Fibroblast of lung (primary cell): ENCODE data around the gene FAM131A. TPM values are rescaled to one million over a fixed set of nuclear protein-coding genes. Genes with fewer than 3 reads are reported as not detected.

ENCODE experiments used
- DNase-seq, 2 donors: peaks; one replicate each; pipeline versions ENCODE4 v3.0.0 to v3.0.0-alpha.2; 2010; ENCODE audit warnings: low read depth in 2 of 2
- H2AFZ ChIP-seq: 2 replicates; pipeline ENCODE4 v1.5.1; 2012; ENCODE audit warnings: low read length, control low read depth, inconsistent platforms
- H3K27ac ChIP-seq: 2 replicates; pipeline ENCODE4 v1.5.1; 2011; ENCODE audit warnings: low read length, control low read depth; ENCODE audit not compliant: insufficient read depth
- H3K27me3 ChIP-seq: 2 replicates; pipeline ENCODE4 v1.5.1; 2011; ENCODE audit warnings: mild to moderate bottlenecking, low read length; ENCODE audit not compliant: control insufficient read depth, insufficient read depth
- H3K36me3 ChIP-seq: 2 replicates; pipeline ENCODE4 v1.5.1; 2011; ENCODE audit warnings: low read length; ENCODE audit not compliant: control insufficient read depth, insufficient read depth
- H3K4me1 ChIP-seq: 2 replicates; pipeline ENCODE4 v1.5.1; 2011; ENCODE audit warnings: low read length; ENCODE audit not compliant: control insufficient read depth, insufficient read depth; ENCODE audit errors: extremely low read depth
- H3K4me2 ChIP-seq: 2 replicates; pipeline ENCODE4 v1.5.1; 2011; ENCODE audit warnings: low read length, control low read depth; ENCODE audit not compliant: insufficient read depth; ENCODE audit errors: extremely low read depth
- H3K4me3 ChIP-seq, 4 experiments: fragments of 200-600 bp in 1 of 4; sonication (generic) in 1 of 4; replicated peaks in 1 of 4; 2 replicates each; pipeline ENCODE4 v1.5.1; 2011 to 2016; ENCODE audit warnings: low read length in 4 of 4, low read depth in 3 of 4, mild to moderate bottlenecking in 3 of 4, control low read depth in 2 of 4, inconsistent platforms in 1 of 4, mixed read lengths in 1 of 4; ENCODE audit not compliant: insufficient read depth in 1 of 4; ENCODE audit errors: control extremely low read depth in 1 of 4
- H3K79me2 ChIP-seq: 2 replicates; pipeline ENCODE4 v1.5.1; 2012; ENCODE audit warnings: mild to moderate bottlenecking, low read length, inconsistent platforms; ENCODE audit not compliant: control insufficient read depth, insufficient read depth
- H3K9ac ChIP-seq: 2 replicates; pipeline ENCODE4 v1.5.1; 2011; ENCODE audit warnings: mild to moderate bottlenecking, low read length, control low read depth; ENCODE audit not compliant: insufficient read depth
- H3K9me3 ChIP-seq: 2 replicates; pipeline ENCODE4 v1.5.1; 2012; ENCODE audit warnings: low read depth, low read length; ENCODE audit not compliant: control insufficient read depth, insufficient read depth
- H4K20me1 ChIP-seq: 2 replicates; pipeline ENCODE4 v1.5.1; 2011; ENCODE audit warnings: low read length; ENCODE audit not compliant: control insufficient read depth, insufficient read depth; ENCODE audit errors: extremely low read depth
- EZH2 ChIP-seq: IDR thresholded peaks from 2 replicates; pipeline ENCODE4 v1.5.1; 2012; ENCODE audit warnings: low read length, control low read depth, mild to moderate bottlenecking; ENCODE audit errors: missing control alignments
- polyA plus RNA-seq, 2 donors: library from polyadenylated mRNA; depleted of rRNA in 1 of 2; stranded (reverse) in 1 of 2; unstranded in 1 of 2; fragments of >200 nt; gene quantifications; 2 replicates each; pipeline ENCODE4 v1.2.1, GENCODE V29; 2011 to 2012; ENCODE audit warnings: missing spikeins in 1 of 2
- total RNA-seq: library from RNA; depleted of rRNA; stranded (reverse); fragments of >200 nt; gene quantifications from 2 replicates; pipeline ENCODE4 v1.2.1, GENCODE V29; 2014
- TF ChIP-seq, protein P1 (sequence below), 2 donors: IDR thresholded peaks in 1 of 2; conservative IDR thresholded peaks in 1 of 2; 1 replicate in 1 of 2; 2 replicates in 1 of 2; pipeline ENCODE4 v1.5.1; 2011 to 2012; ENCODE audit warnings: low read length in 2 of 2, control low read depth in 1 of 2, inconsistent platforms in 1 of 2, low read depth in 1 of 2, mild to moderate bottlenecking in 1 of 2

FAM131A gene
- total and polyA plus RNA-seq, 2 donors (not counting 1 experiment from before 2014, with no cell fraction given): 9.3 to 22.3 TPM

DNA sequence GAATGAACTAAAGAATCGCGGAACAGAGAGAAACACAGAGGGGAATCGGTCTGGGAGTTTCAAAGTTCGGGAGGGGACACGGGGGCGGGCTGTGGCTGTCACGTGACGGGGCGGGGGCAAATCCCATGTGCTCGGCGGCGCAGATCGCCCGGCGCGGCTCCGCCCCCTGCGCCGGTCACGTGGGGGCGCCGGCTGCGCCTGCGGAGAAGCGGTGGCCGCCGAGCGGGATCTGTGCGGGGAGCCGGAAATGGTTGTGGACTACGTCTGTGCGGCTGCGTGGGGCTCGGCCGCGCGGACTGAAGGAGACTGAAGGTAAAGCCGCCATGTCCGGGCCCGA lies 23.1 kb upstream of the FAM131A start, which contains the start of gene EIF4G1:
Gene EIF4G1 (plus strand): TSS at position 244 of the 337 bp plus-strand sequence. CDS start 1,191 bp downstream, outside the sequence.
- peaks cover 4% of the 10 kb centered on the region for H4K20me1 ChIP-seq
- no peaks in the 10 kb centered on the region for H3K27me3 ChIP-seq
- H3K4me1 ChIP-seq: peaks cover 10% of the 10 kb centered on the region
- peak within 1 kb of the TSS; percentile 95 for H3K27ac ChIP-seq
- no peaks in the 10 kb centered on the region for H3K9me3 ChIP-seq
- no peak within 1 kb of the TSS for H2AFZ ChIP-seq
- TF ChIP-seq, protein P1, sequence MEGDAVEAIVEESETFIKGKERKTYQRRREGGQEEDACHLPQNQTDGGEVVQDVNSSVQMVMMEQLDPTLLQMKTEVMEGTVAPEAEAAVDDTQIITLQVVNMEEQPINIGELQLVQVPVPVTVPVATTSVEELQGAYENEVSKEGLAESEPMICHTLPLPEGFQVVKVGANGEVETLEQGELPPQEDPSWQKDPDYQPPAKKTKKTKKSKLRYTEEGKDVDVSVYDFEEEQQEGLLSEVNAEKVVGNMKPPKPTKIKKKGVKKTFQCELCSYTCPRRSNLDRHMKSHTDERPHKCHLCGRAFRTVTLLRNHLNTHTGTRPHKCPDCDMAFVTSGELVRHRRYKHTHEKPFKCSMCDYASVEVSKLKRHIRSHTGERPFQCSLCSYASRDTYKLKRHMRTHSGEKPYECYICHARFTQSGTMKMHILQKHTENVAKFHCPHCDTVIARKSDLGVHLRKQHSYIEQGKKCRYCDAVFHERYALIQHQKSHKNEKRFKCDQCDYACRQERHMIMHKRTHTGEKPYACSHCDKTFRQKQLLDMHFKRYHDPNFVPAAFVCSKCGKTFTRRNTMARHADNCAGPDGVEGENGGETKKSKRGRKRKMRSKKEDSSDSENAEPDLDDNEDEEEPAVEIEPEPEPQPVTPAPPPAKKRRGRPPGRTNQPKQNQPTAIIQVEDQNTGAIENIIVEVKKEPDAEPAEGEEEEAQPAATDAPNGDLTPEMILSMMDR (conservative IDR thresholded peaks at IDR 0.05 in 1 of 2, IDR thresholded peaks at IDR 0.05 in 1 of 2; ENCODE audit: low read depth in 1 of 2, low read length in 2 of 2): no peak
- TF ChIP-seq EZH2: no peak
- DNase-seq: peak; percentile 92 to 94
- H3K36me3 ChIP-seq: peaks cover 11% of the 10 kb centered on the region
- H3K9ac ChIP-seq: peak within 1 kb of the TSS; percentile 94
- H3K4me2 ChIP-seq: peak within 1 kb of the TSS; percentile 95
- H3K4me3 ChIP-seq: peak within 1 kb of the TSS; percentile 90 to 98 (median 95)
- peaks cover 47% of the 10 kb centered on the region for H3K79me2 ChIP-seq

DNA sequence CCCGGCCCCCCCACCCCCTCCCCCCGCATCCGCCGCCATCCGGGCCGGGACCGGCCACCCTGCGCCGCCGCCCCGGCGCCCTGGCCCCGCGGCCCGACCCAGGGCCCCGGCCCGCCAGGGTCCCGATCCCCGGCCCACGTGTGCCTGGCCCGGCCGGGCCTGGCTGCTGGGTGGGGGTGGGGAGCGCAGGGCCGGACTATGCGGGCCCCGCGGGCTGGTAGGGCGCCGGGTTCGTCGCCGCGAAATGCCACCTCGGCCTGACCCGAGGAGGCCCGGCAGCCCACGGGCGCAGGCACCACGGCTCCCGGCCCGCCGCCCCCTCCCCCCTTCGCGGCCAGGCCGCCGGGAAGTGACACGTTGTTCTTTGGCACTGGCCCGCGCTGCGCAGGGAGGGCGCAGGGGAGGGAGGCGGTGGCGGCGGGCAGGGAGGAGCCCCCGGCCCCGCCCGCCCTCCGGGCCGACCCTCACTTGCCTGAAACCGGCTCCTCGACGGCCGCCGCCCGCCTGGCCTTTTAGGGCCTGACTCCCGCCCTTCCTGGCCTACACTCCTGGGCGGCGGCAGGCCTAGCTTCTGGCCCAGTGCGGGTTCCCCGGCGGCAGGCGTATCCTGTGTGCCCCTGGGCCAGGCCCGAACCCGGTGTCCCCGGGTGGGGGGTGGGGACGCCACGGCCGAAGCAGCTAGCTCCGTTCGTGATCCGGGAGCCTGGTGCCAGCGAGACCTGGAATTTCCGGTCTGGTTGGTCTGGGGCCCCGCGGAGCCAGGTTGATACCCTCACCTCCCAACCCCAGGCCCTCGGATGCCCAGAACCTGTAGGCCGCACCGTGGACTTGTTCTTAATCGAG lies 22.5 kb upstream of the FAM131A start:
- H3K79me2 ChIP-seq: peaks cover 53% of the 10 kb centered on the region
- peaks cover 15% of the 10 kb centered on the region for H3K4me1 ChIP-seq
- peak overlapping the region; percentile 90 to 98 (median 95) for H3K4me3 ChIP-seq
- H3K27me3 ChIP-seq: no peaks in the 10 kb centered on the region
- peak overlapping the region; percentile 94 for H3K9ac ChIP-seq
- H3K9me3 ChIP-seq: no peaks in the 10 kb centered on the region
- H3K4me2 ChIP-seq: peak overlapping the region; percentile 95
- H3K36me3 ChIP-seq: peaks cover 11% of the 10 kb centered on the region
- no peak for TF ChIP-seq EZH2
- TF ChIP-seq, protein P1 (conservative IDR thresholded peaks at IDR 0.05 in 1 of 2, IDR thresholded peaks at IDR 0.05 in 1 of 2; ENCODE audit: low read depth in 1 of 2, low read length in 2 of 2): no peak
- DNase-seq: peak; percentile 77 to 84
- no peak overlapping the region for H2AFZ ChIP-seq
- H4K20me1 ChIP-seq: peaks cover 4% of the 10 kb centered on the region
- H3K27ac ChIP-seq: peak overlapping the region; percentile 95

DNA sequence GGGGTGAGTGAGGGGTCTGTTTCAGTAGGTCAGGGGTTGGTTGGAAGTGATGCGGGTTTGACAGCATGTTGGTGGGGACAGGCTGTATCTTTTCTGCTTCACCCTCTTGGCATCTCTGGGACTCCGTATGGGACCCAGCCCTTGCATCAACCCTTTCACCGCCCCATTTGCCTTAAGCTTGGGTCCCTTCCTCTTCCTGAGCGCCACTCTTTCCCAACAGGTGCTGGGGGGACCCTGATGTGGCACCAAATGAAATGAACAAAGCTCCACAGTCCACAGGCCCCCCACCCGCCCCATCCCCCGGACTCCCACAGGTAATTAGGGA lies 21.9 kb upstream of the FAM131A start:
- Histone ChIP-seq H3K36me3 (peaks cover 14% of the 10 kb centered on the region), H3K79me2 (peaks cover 58% of the 10 kb centered on the region), H3K27me3 (no peaks in the 10 kb centered on the region), H3K27ac (peak overlapping the region; percentile 95), H4K20me1 (peaks cover 4% of the 10 kb centered on the region), H2AFZ (no peak overlapping the region), H3K9me3 (no peaks in the 10 kb centered on the region), H3K4me3 (peak overlapping the region; percentile 90 to 98 (median 95)), H3K4me1 (peaks cover 20% of the 10 kb centered on the region), H3K4me2 (peak overlapping the region; percentile 95), H3K9ac (peak overlapping the region; percentile 94)
- TF ChIP-seq EZH2: no peak
- TF ChIP-seq, protein P1 (conservative IDR thresholded peaks at IDR 0.05 in 1 of 2, IDR thresholded peaks at IDR 0.05 in 1 of 2; ENCODE audit: low read depth in 1 of 2, low read length in 2 of 2): no peak
- no peak for DNase-seq
